Colonic mucosa (tissue), 4 donors: ENCODE results near the gene FOLR1. TPM values are rescaled to one million over a fixed set of nuclear protein-coding genes. Genes with fewer than 3 reads are reported as not detected.

Experiments
- DNase-seq: peaks from one replicate; pipeline ENCODE4 v3.0.0-alpha.2; 2020
- H3K27ac ChIP-seq: fragments of 200-600 bp; one replicate; pipeline ENCODE4 v1.8.0; 2021
- H3K27me3 ChIP-seq: fragments of 200-600 bp; one replicate; pipeline ENCODE4 v1.8.0; 2021
- H3K36me3 ChIP-seq: fragments of 200-600 bp; one replicate; pipeline ENCODE4 v1.8.0; 2021
- H3K4me1 ChIP-seq: fragments of 200-600 bp; one replicate; pipeline ENCODE4 v1.8.0; 2021; ENCODE audit warnings: mild to moderate bottlenecking
- H3K4me3 ChIP-seq: fragments of 200-600 bp; one replicate; pipeline ENCODE4 v1.8.0; 2021
- H3K9ac ChIP-seq, 2 donors: one replicate each; pipeline ENCODE4 v1.7.0; 2013; ENCODE audit warnings: control low read depth in 2 of 2, low read depth in 2 of 2, low read length in 2 of 2
- H3K9me3 ChIP-seq: fragments of 200-600 bp; one replicate; pipeline ENCODE4 v1.8.0; 2021
- CTCF ChIP-seq: fragments of 200-600 bp; IDR thresholded peaks from one replicate; pipeline ENCODE4 v1.8.0; 2022; ENCODE audit warnings: antibody characterized with exemption, mild to moderate bottlenecking
- intact Hi-C: fragments of 100-400 bp; cut with DNase I; formaldehyde crosslinking; loops from one replicate; pipeline ENCODE4 v1.14.1; 2022
- total RNA-seq, 2 donors: library from RNA; stranded (reverse); fragmentation: NEBNext Ultra II Directional in 1 of 2; extraction: Animal tissue kit (Norgen Biotek cat#: 25700) in 1 of 2; gene quantifications; one replicate each; pipeline ENCODE4 v1.2.1, GENCODE V29; 2021
- donor health status: healthy.
- donor health status: DM: no; HTN: no; CAD: no.
- donor health status: DM: no; HTN: no; CAD: no.

FOLR1 gene
- total RNA-seq, 2 donors from 2014 or later: 0.59 TPM; not detected in 1

DNA sequence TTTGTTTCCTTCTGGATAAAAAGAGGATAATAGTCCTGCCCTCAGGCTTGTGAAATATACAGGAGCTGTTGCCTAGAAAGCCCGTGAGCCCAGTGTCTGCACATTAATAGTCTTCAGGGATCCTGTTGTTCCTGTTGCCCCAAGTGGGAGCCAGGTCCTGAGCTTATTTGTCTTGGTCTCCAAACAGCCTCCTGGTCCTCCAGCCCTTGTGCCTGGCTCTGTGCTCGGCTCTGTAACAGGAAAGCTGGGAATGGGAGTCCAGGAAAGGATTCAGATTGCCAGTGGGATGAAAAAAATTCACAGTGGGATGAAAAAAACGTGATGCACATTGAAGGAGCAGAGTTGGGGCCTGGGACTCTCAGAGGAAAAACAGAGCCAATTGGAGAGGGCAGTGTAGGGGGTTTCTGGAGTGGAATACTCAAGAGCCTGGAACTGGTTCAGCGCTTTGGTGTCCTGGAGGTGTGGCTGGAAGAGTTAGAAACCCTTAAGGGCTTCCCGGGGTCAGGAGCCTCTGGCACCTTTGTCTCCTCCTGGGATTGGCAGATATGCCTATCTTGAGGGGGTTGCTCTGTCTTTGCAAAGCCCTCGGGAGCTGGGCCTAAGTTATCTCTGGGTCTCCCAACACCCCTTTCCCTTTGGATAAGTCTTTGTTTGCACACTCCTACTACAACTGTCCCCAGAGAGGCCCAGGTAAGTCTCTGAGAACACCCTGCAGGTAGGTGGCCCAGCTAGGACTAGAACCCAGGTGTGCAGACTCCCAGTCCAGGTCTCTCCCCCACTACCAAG, 30.4 kb downstream of the FOLR1 start:
- H3K4me1 ChIP-seq: no peaks in the 10 kb centered on the region
- intact Hi-C loops: no loop called here
- peak overlapping the region; percentile 98 for H3K27ac ChIP-seq
- peak overlapping the region; percentile 75 for H3K4me3 ChIP-seq
- no peak for DNase-seq
- no peaks in the 10 kb centered on the region for H3K27me3 ChIP-seq
- no peaks in the 10 kb centered on the region for H3K9me3 ChIP-seq
- H3K9ac ChIP-seq: peak overlapping the region; percentile 68 to 81
- H3K36me3 ChIP-seq: no peaks in the 10 kb centered on the region
- TF ChIP-seq CTCF: no peak

DNA sequence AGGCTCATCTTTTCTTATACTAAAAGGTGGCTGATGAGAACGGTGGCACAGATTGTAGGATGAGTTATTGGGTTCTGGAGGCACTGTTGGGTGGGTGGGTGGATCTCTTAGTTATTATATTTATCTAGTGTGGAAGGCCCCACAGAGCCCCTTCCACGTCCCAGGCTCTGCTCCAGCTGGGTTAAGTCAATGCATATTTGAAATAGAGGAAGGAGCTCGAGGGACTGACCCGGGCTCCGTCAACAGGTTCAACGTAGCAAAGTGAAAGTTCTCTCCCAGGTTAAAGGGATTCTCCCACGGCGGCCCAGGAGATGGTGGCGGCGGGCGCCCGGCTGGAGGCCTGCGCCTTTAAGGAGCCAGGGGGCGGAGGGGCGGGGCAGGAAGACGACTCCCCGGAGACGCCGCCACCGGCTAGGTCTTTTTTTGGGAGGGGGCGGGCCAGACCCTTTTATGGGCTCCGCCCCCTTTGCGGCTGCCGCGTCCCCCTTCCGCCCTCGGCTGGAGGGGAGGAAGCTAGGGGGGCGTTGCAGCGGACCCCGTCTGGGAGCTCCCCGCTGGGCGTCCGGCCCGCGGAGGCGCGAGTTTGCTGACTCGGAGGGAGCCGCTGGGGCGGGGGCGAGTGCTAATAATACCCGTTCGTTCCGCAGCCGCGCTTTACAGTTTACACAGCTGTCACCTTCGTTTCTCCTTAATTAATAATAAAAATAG, 31.1 kb downstream of the FOLR1 start:
- Histone ChIP-seq H3K27me3 (no peaks in the 10 kb centered on the region), H3K4me1 (no peaks in the 10 kb centered on the region), H3K9me3 (no peaks in the 10 kb centered on the region), H3K27ac (peak overlapping the region; percentile 98), H3K9ac (peak overlapping the region; percentile 81 to 86), H3K4me3 (peak overlapping the region; percentile 75), H3K36me3 (no peaks in the 10 kb centered on the region)
- intact Hi-C loops: no loop called here
- DNase-seq: peak; percentile 96
- TF ChIP-seq CTCF: peak; percentile 28

DNA sequence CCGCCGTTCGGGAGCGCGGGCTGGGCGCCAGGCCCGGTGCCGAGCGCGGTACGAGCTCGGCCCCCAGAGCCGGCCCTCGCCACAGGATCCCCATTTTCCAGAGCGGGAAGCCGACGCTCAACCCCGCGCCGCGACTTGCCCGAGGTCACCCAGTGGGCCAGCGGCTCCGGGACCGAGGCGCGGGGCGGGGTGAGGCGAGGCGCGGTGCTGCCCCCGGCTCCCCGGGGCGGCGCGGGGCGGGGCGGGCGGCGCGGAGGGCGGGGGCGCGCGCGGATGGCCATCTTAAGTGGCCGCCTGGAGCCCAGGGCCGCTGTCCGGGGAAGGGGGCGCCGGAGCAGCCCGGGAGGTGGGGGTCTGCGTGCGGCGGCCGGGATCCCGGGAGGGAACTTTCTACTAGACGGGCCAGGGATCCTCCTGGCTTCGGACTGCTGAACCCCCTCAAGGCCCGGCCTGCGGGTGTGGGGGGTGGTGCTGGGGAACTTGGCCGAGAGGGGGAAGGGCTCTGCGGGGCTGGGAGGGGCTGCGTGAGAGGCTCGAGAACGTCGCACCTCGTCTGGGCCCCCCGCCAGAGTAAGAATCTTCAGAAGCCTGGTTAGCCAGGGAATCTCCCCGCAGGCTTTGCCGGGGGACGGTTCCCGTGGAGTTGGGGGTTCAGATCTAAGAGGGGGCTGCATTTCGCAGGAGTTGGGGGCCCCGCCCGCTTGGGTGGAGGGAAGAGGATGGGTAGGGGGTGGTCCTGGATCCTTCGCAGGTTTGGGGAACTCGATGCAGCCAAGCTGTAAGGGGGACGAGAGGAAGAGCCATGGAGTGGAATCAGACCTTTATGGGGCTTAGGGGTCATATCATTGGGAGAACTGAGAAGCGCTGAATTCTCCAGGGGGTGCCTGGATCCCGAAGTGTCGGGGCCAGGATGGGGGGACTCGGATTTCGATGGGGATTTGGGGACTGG, 31.9 kb downstream of the FOLR1 start:
- intact Hi-C loops: no loop called here
- H3K9me3 ChIP-seq: no peaks in the 10 kb centered on the region
- H3K27ac ChIP-seq: peak overlapping the region; percentile 98
- no peaks in the 10 kb centered on the region for H3K27me3 ChIP-seq
- peak overlapping the region; percentile 86 to 97 for H3K9ac ChIP-seq
- TF ChIP-seq CTCF: no peak
- H3K4me1 ChIP-seq: no peaks in the 10 kb centered on the region
- peak overlapping the region; percentile 75 for H3K4me3 ChIP-seq
- DNase-seq: peak; percentile 80
- peaks cover 2% of the 10 kb centered on the region for H3K36me3 ChIP-seq

DNA sequence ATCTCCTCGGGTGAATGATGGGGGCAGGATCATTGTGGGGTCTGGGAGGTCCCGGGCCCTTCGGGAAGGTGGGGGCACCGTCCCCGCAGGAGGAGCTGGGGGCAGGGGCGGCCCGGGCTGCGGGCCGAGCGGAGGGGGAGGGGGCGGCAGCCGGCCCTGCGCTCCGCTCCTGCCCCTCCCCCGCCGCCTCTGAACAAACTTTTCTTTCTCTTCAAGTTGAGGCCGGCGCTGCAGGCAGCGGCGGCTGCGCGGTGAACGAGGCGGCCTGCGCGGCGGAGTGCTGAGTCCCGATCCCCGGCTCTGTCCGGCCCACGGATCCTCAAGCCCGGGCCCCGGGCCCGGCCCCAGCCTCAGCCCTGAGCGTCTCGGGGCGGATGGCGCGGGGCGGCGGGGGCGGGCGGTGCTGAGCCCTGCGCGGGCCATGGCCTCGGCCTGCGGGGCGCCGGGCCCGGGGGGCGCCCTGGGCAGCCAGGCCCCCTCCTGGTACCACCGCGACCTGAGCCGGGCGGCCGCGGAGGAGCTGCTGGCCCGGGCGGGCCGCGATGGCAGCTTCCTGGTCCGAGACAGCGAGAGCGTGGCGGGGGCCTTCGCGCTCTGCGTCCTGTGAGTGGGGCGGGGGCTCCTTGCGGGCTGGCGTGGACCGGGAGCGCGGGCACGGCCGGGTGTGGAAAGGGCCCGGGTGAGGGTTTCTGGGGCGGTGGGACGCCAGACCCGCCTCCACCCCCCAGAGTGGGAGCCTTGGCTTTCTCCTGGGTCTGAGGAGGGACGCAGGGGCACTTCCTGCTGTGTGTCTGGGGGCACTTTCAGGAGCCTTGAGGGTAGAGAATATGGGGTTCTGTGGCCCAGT, 32.8 kb downstream of the FOLR1 start, which contains the start of gene INPPL1:
INPPL1 (plus strand) TSS at position 204 of the 847 bp plus-strand sequence; CDS start at position 422, 218 bp downstream.
- Histone ChIP-seq H3K9me3 (no peaks in the 10 kb centered on the region), H3K27ac (peak within 1 kb of the TSS; percentile 98), H3K4me1 (no peaks in the 10 kb centered on the region), H3K4me3 (peak within 1 kb of the TSS; percentile 75), H3K27me3 (no peaks in the 10 kb centered on the region), H3K36me3 (peaks cover 6% of the 10 kb centered on the region), H3K9ac (peak within 1 kb of the TSS; percentile 91 to 97)
- intact Hi-C loops: loop anchor here (5.0 kb wide), 1 partner anchor 42 kb away; no protein-coding TSS in a partner anchor
- peak; percentile 65 for DNase-seq
- no peak for TF ChIP-seq CTCF
